ENCODE measurements around the gene RPL10.
A peak's percentile ranks its signal among the peaks of the same experiment; 100 is the strongest.

The RPL10 gene

DNA sequence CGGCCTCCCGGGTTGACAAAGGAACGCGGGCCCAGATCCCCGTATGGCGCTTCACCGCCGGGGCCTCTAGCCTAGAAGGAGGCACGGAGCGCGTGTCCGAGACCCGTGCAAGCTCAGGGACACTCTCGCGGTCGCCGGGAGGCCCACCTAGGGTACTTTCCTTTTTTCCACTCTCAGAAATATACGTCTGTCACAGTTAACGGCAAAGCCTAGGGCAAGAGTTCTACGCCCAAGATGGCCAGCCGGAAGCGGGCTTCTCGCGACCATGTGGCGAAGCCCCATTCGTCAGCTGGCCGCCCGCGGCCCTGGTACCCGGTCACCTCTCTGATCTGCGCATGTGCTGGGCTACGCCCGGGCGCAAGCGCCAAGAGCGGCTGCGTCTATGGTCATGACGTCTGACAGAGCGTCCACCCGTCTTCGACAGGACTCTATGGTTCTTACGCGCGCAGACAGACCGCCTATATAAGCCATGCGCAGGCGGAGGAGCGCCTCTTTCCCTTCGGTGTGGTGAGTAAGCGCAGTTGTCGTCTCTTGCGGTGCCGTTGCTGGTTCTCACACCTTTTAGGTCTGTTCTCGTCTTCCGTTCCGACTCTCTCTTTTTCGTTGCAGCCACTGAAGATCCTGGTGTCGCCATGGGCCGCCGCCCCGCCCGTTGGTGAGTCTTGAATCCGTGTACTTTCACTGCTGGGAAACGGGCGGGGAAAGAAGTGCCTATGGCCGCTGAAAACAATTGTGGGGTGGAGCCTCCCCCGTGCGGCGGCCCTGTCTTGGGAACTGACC is at the start of gene RPL10:
Gene RPL10, plus strand, starts transcription at position 490 of the 780 bp plus-strand sequence. Its CDS starts 143 bp downstream, at position 633.
- peak; percentile 96 for DNase-seq (ENCODE audit: low read depth)

DNA sequence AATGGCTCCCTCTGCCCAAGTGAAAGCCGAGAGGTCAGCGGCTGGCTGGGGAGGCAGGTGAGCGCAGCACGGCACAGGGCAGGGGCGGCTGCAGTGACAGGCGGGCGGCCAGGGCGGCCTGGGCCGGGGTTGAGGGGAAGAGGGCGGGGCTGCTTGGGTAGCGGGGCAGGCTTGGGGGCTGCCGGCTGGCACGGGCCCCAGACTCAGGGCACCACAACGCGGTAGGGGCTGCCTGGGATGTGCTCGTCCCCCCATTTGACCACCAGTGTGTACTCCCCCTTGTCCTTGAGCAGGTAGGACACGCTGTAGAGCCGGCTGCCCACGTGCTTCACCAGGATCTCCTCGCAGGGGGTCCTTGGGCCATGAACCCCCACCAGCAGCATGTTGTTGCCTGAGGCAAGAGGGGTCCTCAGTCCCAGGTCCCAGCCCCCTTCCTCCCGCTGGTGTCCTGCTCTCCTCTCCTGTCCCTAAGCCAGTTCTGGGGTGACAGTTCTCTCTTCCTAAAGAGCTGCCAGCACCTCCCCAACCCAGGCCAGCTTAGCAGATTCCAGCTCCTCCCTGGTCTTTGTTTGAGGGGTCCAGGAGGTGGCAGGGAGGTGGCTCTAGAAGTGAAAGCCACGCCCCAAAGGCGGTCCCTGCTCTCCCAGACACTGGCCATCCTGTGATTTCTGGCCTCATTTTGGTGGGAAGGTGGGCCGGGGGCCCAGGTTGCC is 49.4 kb upstream of the RPL10 start:
- DNase-seq (ENCODE audit: low read depth), result no peak

- no peak for DNase-seq (ENCODE audit: low read depth)
These were observed 48.7 kb upstream of the RPL10 start for GRCh38 chrX:154349359-154349935.

- DNase-seq (ENCODE audit: low read depth), result no peak
These were observed 48.2 kb upstream of the RPL10 start for GRCh38 chrX:154349979-154350378.

GRCh38 chrX:154350429-154351182 is 47.6 kb upstream of the RPL10 start:
- no peak for DNase-seq (ENCODE audit: low read depth)

DNA sequence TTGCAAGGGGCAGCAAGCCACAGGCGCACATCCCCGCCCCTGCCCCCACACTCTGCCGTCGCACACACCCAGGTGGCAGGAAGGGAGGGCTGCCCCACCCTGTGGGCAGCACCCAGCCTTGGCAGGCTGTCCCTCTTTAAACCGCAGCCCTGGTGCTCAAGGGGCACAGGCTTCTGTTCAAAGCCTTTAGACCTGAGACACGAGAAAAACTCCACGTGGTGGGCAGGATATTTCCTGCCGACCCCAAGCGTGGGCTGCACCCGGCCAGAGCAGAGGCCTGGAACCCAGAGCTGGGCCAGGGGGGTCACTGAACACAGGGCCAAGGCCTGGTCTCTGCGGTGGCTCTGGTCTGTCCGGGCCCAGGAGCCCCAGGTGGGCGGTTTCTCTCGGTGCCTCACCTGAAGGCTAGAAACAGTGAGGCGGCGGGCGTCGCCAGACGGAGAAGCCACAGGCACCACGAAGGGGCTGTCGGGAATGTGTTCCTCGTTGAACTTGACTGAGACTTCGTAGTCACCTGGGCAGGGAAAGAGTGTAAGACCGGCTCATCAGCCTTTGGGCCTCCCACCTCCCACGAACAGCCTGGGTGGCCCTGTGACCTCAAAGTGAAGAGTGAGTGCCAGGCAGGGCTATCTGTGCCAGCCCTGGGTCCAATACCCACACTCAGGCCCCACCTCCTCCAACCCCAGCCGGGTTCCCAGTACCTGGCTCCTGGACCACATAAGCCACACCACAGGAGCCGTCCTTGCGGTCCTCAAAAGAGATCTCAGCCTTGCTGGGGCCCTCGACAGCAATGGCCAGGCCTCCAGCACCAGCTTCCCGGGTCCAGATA is 46.8 kb upstream of the RPL10 start:
- no peak for DNase-seq (ENCODE audit: low read depth)

DNA sequence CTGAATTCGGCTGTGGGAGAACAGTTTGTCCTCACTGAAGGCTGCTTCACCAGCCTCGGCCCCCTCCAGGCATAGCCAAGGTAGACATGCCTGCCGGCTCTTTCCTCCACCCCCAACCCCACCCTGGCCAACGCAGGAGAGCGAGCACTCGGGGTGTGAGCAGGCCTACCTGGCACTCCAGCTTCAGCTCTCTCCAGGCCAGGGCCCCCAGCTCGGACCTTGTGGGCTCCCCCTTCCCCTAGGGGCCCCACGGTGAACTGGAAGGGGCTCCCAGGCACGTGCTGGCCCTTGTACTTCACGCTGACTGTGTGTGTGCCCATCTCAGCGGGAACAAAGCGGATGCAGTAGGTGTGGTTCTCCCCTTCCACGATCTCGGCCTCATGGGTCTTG is 46.2 kb upstream of the RPL10 start:
- DNase-seq (ENCODE audit: low read depth), result no peak

GRCh38 chrX:154352466-154352865 is 45.7 kb upstream of the RPL10 start:
- DNase-seq (ENCODE audit: low read depth), result no peak

DNA sequence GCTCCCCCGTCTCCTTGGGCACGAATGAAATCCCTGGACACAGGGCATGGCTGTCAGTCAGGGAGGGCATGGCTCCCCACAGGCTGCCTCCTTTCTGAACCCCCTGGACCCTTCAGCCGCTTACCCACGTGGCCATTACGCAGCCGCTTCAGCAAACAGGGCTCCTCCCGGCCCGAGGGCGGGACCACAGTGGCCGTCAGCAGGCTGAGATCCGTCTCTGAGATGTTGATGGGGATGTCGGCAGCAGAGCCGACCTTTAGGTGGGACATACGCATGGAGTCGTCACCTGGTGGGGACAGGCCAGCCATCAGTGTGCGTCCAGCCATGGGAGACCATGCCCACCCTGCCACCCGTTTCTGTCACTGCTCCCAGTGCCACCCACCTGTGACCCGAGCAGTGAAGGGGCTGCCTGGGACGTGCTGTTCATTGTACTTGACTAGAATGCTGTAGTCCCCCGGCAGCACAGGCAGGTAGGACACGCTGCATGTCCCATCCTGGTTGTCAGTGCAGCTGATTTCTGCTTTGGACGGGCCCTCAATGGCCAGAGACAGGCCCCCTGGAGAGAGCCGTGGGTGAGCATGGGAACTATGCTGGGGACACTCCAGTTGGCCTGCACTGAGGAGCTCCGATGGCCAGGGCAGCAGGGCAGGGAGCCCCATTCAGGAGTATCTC is 44.9 kb upstream of the RPL10 start:
- DNase-seq (ENCODE audit: low read depth), result no peak

DNA sequence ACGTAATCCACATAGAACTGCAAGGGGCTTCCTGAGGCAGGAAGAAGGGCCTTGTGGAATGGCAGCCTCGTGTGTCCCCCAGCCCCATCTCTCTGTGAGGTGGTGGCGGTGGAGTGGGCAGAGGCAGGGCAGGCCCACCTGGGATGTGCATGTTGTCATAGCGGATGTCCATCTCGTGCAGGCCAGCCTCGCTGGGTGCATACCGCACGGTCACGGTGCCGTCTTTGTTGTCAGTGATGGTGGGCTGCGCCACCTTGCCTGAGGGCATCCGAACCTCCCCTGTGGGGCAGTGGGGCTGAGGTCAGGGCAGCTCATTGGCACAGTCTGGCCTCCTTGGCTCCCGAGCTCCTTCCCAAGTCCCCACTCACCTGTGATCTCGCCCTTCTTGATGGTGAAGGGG is 44.2 kb upstream of the RPL10 start:
- no peak for DNase-seq (ENCODE audit: low read depth)

DNA sequence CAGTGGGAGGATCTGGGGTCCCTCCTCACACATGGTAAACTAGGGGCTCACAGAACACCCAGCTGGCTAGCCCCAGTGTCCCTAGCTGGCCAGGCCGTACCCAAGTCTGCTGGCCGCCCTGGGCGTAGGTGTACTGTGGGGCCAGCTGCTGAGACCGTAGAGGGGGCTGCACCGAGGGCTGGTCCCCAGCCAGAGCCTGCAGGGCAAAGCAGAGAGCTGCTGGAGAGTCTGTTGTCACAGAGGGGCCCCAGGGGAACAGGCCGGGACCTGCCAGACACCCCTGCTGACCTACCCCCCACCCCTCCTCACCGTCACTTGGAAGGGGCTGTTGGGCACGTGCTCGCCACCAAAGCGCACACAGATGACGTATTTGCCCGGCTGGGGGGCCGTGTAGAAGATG is 43.7 kb upstream of the RPL10 start:
- no peak for DNase-seq (ENCODE audit: low read depth)

DNA sequence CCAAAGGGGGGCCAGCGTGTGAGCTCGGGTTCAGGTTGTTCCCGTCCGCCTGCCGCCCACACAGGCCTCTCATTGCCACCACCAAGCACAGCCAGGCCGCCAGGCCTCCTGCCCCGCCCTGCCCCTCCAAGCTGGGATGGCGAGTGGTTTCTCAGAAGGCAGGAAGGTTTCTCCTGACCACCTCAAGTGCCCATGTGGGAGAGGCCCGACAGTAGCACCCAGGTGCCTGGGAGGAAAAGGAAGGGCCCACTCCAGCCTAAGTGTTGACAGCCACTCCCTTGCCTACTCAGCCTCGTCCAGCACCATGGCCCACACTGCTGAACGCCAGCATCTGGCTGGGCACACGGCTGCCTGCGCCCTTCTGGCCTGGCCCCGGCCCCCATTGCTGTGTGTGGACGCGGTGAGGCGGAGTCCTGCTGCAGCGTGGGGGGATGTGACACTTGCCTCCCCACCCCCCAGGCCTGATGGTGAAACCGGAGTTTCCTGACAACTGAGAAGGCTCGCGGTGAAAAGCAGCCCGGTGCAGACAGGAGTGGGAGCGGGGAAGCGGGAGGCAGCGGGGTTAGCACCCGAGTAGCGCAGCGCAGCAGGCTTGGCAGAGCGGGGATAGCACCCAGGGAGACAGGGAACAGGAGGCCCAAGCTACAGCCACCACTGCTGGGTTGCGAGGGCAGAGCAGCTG is 42.9 kb upstream of the RPL10 start:
- DNase-seq (ENCODE audit: low read depth), result no peak

DNA sequence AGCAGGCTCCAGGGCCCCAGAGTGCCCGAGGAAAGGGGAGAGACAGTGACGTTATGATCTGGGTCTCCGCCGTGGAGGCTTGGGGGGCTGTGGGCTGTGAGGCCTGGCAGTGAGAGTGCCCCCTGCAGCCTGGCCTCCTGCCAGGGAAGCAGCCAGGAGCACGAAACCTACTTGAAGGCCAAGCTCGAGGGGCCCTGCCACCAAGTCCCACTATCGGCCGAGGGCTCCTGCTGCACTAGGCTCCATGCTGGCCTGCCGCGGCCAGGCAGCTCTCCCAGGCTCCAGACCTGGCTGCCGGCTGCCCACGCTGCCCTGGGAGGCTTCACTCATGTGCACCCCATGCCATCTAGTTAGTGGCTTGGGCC is 42.4 kb upstream of the RPL10 start:
- DNase-seq (ENCODE audit: low read depth), result no peak

DNA sequence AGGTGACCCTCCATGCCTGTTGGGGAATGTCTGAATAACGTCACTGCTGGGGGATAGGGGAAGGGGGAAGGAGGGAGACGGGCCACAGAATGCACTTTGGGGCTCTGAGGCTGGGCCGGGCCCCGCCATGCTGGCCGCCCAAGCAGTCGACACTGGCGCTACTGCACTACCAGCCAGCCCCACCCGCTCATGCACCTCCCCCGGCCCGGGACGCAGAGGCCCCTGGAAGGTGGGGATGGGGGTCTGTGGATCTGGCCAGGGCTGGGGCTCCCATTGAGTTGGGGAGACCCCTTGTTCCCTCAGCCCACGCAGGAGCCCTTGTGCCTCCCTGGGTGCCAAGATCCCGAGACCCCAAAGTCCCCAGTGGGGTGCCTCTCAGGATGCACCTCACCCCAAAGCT is 41.6 kb upstream of the RPL10 start:
- DNase-seq (ENCODE audit: low read depth), result no peak

DNA sequence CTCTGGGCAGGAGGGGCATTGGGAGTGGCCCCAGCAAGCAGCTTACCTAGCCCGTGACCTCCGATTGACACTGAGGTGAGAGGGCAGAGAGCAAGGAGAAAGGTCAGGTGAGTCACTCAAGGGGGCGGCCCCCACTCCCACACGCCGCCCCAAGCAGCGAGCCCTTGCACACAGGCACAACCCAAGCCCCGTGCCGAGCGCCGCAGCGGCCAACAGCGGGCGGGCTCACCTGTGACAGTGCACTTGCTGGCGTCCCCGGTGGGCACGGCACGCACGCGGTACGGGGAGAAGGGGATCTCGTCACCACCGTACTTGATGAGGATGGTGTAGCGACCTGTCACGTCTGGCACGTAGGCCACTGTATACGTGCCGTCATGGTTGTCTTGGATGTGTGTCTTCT is 41.0 kb upstream of the RPL10 start:
- no peak for DNase-seq (ENCODE audit: low read depth)

DNA sequence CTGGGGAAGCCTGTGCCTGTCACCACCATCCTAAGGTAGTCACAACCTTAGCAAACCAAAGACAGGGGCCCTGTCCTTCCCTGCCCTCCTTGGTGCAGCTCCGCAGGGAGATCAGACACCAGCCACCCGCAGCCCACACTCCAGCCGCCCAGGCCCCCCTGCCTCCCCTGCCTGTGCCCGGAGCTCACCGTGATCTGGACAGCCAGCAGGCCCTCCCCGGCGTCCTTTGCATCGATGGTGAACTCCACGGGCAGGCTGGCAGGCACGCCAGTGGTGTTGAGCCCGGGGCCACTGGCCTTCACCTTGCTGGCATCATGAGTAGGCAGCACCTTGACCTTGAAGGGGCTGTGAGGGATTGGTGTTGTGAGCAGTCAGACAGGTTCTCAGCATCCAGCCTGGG is 40.2 kb upstream of the RPL10 start:
- no peak for DNase-seq (ENCODE audit: low read depth)

GRCh38 chrX:154358829-154359228 is 39.3 kb upstream of the RPL10 start:
- no peak for DNase-seq (ENCODE audit: low read depth)

GRCh38 chrX:154359362-154360154 is 38.6 kb upstream of the RPL10 start:
- DNase-seq (ENCODE audit: low read depth), result no peak

- no peak for DNase-seq (ENCODE audit: low read depth)
These were observed 37.9 kb upstream of the RPL10 start for GRCh38 chrX:154360155-154360713.

Data from fibroblast of the conjunctiva (primary cell).